Liver (tissue), 9 donors: ENCODE data around the gene UNC5A. TPM values are rescaled to one million over a fixed set of nuclear protein-coding genes. Genes with fewer than 3 reads are reported as not detected.
"Not testable (repeated sequence)": the region's sequence is repeated elsewhere in the genome, so short reads cannot be mapped to it uniquely, and the experiment has no call there.

Source experiments
- DNase-seq: peaks from one replicate; pipeline ENCODE4 v3.0.0-alpha.2; 2017; ENCODE audit warnings: low spot score
- H3K27ac ChIP-seq, 2 donors: one replicate each; pipeline ENCODE4 v1.7.0; 2013; ENCODE audit warnings: inconsistent platforms in 2 of 2, low read length in 2 of 2, control low read depth in 1 of 2, low read depth in 1 of 2, mild to moderate bottlenecking in 1 of 2
- H3K27me3 ChIP-seq, 4 donors: one replicate each; pipeline versions ENCODE4 v1.6.1 to v1.7.0; 2013; ENCODE audit warnings: low read length in 3 of 4, inconsistent platforms in 1 of 4, mild to moderate bottlenecking in 1 of 4, moderate library complexity in 1 of 4; ENCODE audit not compliant: control insufficient read depth in 4 of 4, insufficient read depth in 4 of 4
- H3K36me3 ChIP-seq, 4 donors: one replicate each; pipeline versions ENCODE4 v1.6.1 to v1.7.0; 2013; ENCODE audit warnings: low read length in 3 of 4, mild to moderate bottlenecking in 3 of 4, low read depth in 1 of 4, moderate library complexity in 1 of 4; ENCODE audit not compliant: control insufficient read depth in 4 of 4, insufficient read depth in 3 of 4
- H3K4me1 ChIP-seq, 4 donors: one replicate each; pipeline versions ENCODE4 v1.6.1 to v1.7.0; 2013; ENCODE audit warnings: low read length in 3 of 4, mild to moderate bottlenecking in 3 of 4, moderate library complexity in 1 of 4; ENCODE audit not compliant: control insufficient read depth in 4 of 4, insufficient read depth in 4 of 4
- H3K4me3 ChIP-seq, 3 donors: one replicate each; pipeline versions ENCODE4 v1.6.1 to v1.7.0; 2013; ENCODE audit warnings: low read length in 3 of 3, control low read depth in 1 of 3, low read depth in 1 of 3, mild to moderate bottlenecking in 1 of 3
- H3K9ac ChIP-seq, 2 donors: one replicate each; pipeline ENCODE4 v1.7.0; 2013; ENCODE audit warnings: low read length in 2 of 2, mild to moderate bottlenecking in 2 of 2, moderate library complexity in 2 of 2, control low read depth in 1 of 2, low read depth in 1 of 2
- H3K9me3 ChIP-seq, 4 donors: one replicate each; pipeline versions ENCODE4 v1.6.1 to v1.7.0; 2013; ENCODE audit warnings: low read length in 3 of 4; ENCODE audit not compliant: control insufficient read depth in 4 of 4
- CTCF ChIP-seq: fragments of 150-350 bp; IDR thresholded peaks from 2 replicates; pipeline ENCODE4 v1.5.1; 2017; ENCODE audit warnings: improper control_type of control experiment, low read depth, low read length; ENCODE audit not compliant: missing input control
- EGR1 ChIP-seq, 2 donors: IDR thresholded peaks; 2 replicates each; pipeline ENCODE4 v1.6.1; 2016 to 2018; ENCODE audit warnings: antibody characterized with exemption in 2 of 2, low read depth in 2 of 2
- FOXA2 ChIP-seq: IDR thresholded peaks from 2 replicates; pipeline ENCODE4 v1.6.1; 2016; ENCODE audit warnings: antibody characterized with exemption
- GABPA ChIP-seq, 2 donors: IDR thresholded peaks in 1 of 2; conservative IDR thresholded peaks in 1 of 2; 2 replicates each; pipeline ENCODE4 v1.6.1; 2016; ENCODE audit warnings: antibody characterized with exemption in 2 of 2, mild to moderate bottlenecking in 1 of 2, moderate library complexity in 1 of 2
- HNF4A ChIP-seq, 2 donors: conservative IDR thresholded peaks; 2 replicates each; pipeline ENCODE4 v1.6.1; 2016; ENCODE audit warnings: antibody characterized with exemption in 2 of 2, mild to moderate bottlenecking in 2 of 2
- MAX ChIP-seq: IDR thresholded peaks from 2 replicates; pipeline ENCODE4 v1.6.1; 2016; ENCODE audit warnings: antibody characterized with exemption
- RAD21 ChIP-seq, 2 donors: IDR thresholded peaks; 2 replicates each; pipeline ENCODE4 v1.6.1; 2016; ENCODE audit warnings: antibody characterized with exemption in 2 of 2, mild to moderate bottlenecking in 2 of 2
- RXRA ChIP-seq, 2 donors: IDR thresholded peaks; 2 replicates each; pipeline ENCODE4 v1.6.1; 2017 to 2018; ENCODE audit warnings: antibody characterized with exemption in 2 of 2, mild to moderate bottlenecking in 1 of 2
- SP1 ChIP-seq: IDR thresholded peaks from 2 replicates; pipeline ENCODE4 v1.6.1; 2018; ENCODE audit warnings: antibody characterized with exemption, mild to moderate bottlenecking
- YY1 ChIP-seq: IDR thresholded peaks from 2 replicates; pipeline ENCODE4 v1.6.1; 2016; ENCODE audit warnings: antibody characterized with exemption, mild to moderate bottlenecking
- ZBTB33 ChIP-seq: IDR thresholded peaks from 2 replicates; pipeline ENCODE4 v1.6.1; 2016; ENCODE audit warnings: antibody characterized with exemption
- WGBS: extraction: QIAGEN DNeasy Blood & Tissue Kit; methylation state at CpG from one replicate; pipeline ENCODE4 v1.1.7; 2013; 5-methylcytosine and 5-hydroxymethylcytosine counted together
- polyA plus RNA-seq, 2 donors: library from polyadenylated mRNA; stranded (reverse) in 1 of 2; unstranded in 1 of 2; fragments of 200-250 nt in 1 of 2; fragments of >200 nt in 1 of 2; fragmentation: Nextera tagmentation in 1 of 2; extraction: Ambion mirVana in 1 of 2; gene quantifications; one replicate each; pipeline versions ENCODE4 v1.2.1 to v1.2.3, GENCODE V29; 2013 to 2015
- total RNA-seq, 2 donors: library from RNA; depleted of rRNA; stranded (reverse); fragments of >200 nt; gene quantifications; one replicate each; pipeline ENCODE4 v1.2.3, GENCODE V29; 2014
- donor health status: healthy.
- donor health status: healthy.
- donor health status: healthy.
- donor health status: healthy.
- donor health status: healthy.

Gene UNC5A
- total and polyA plus RNA-seq, 4 donors, result under 0.01 to 0.07 (median 0.03) TPM; not detected in 1

GRCh38 chr5:176870110-176870591 is 59.8 kb downstream of the UNC5A start:
- Histone ChIP-seq H3K9ac (no peak overlapping the region), H3K4me1 (peaks cover 0 to 10% (median 3%) of the 10 kb centered on the region in 4 donors), H3K27ac (no peak overlapping the region), H3K36me3 (no peaks in the 10 kb centered on the region), H3K9me3 (no peaks in the 10 kb centered on the region), H3K4me3 (no peak overlapping the region), H3K27me3 (peaks cover 0 to 5% (median 0%) of the 10 kb centered on the region in 4 donors)
- 30% methylated on average over 17 of the region's 17 CpGs for WGBS
- TF ChIP-seq EGR1 (IDR thresholded peaks at IDR 0.05; ENCODE audit: low read depth in 2 of 2) (no peak), RXRA (IDR thresholded peaks at IDR 0.05) (peak in 1 of 2 donors; percentile 82), CTCF (peak; percentile 2), HNF4A (conservative IDR thresholded peaks at IDR 0.05) (peak in 1 of 2 donors; percentile 55), GABPA (IDR thresholded peaks at IDR 0.05 in 1 of 2, conservative IDR thresholded peaks at IDR 0.05 in 1 of 2) (no peak), YY1 (no peak), SP1 (peak; percentile 65), FOXA2 (no peak), ZBTB33 (no peak), MAX (no peak), RAD21 (IDR thresholded peaks at IDR 0.05) (peak in 1 of 2 donors; percentile 55)
- DNase-seq, result peak; percentile 54

- 85% methylated on average over 10 of the region's 10 CpGs for WGBS
These were observed 60.3 kb downstream of the UNC5A start for GRCh38 chr5:176870644-176871043.

GRCh38 chr5:176872586-176872985 is 62.2 kb downstream of the UNC5A start:
- not testable (repeated sequence) for H3K27ac ChIP-seq, H3K27me3 ChIP-seq, H3K9me3 ChIP-seq, H3K4me3 ChIP-seq, DNase-seq, H3K4me1 ChIP-seq, H3K9ac ChIP-seq, H3K36me3 ChIP-seq
- WGBS, result 84% methylated on average over 2 of the region's 2 CpGs

More at GRCh38 chr5:176870644-176871043, 60.3 kb downstream of the UNC5A start:
- not testable (repeated sequence) for H3K4me3 ChIP-seq, H3K9ac ChIP-seq, H3K9me3 ChIP-seq, H3K4me1 ChIP-seq, H3K27me3 ChIP-seq, H3K27ac ChIP-seq, H3K36me3 ChIP-seq, DNase-seq

GRCh38 chr5:176873011-176873410 is 62.7 kb downstream of the UNC5A start:
- not testable (repeated sequence) for H3K27me3 ChIP-seq, H3K4me1 ChIP-seq, DNase-seq, H3K9me3 ChIP-seq, H3K4me3 ChIP-seq, H3K36me3 ChIP-seq, H3K9ac ChIP-seq, H3K27ac ChIP-seq
- 80% methylated on average over 2 of the region's 2 CpGs for WGBS
